CD4-positive, alpha-beta T cell treated with Interleukin-21 for 1 hour (primary cell): ENCODE results near the gene ESPL1.
"Not testable (repeated sequence)": the region's sequence is repeated elsewhere in the genome, so short reads cannot be mapped to it uniquely, and the experiment has no call there.

Source experiments
- DNase-seq: peaks from one replicate; pipeline ENCODE4 v3.0.0-alpha.2; 2020

ESPL1 gene

DNA sequence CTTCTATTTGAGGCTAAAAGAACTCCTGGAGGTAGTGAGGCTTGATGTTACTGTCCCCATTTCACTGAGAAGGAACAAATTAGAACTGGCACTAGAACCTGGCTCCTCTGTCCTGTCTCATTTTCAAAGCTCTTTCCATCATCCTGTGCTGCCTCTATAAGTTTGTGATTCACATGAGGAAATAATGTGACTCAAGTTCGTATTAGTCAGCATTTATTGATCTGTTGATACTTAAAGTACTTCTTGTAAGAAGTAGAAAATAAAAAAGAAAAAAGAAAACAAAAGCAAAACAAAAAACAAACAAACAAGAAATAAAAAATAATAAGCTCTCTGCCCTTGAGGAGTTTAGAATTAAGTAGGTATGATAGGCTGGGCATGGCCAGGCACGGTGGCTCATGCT is 2.3 kb upstream of the ESPL1 start:
- no peak for DNase-seq

- DNase-seq: no peak
These were observed 647 bp upstream of the ESPL1 start for GRCh38 chr12:53267306-53267998.

- DNase-seq: no peak
These were observed 797 bp downstream of the ESPL1 start for GRCh38 chr12:53268630-53269562.

DNA sequence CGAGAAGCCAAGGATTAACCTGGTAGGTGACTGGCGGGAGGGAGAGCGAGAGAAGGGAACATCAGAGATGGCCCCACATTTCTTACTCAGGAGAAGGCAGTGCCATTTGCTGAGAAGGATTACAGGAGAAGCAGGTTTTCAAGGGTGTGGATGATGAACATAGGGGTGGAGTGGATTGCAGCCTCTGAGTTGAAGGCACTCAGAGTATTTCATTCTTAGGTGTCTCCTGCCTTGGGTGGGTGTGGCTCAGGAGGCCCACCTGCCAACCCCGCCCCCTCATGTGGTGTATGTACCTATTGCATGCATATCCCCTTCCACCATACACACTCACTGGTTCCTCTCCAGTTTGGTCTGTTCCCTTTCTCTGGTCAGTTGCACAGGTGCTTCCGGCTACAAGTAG is 6.3 kb downstream of the ESPL1 start:
- DNase-seq: no peak

DNA sequence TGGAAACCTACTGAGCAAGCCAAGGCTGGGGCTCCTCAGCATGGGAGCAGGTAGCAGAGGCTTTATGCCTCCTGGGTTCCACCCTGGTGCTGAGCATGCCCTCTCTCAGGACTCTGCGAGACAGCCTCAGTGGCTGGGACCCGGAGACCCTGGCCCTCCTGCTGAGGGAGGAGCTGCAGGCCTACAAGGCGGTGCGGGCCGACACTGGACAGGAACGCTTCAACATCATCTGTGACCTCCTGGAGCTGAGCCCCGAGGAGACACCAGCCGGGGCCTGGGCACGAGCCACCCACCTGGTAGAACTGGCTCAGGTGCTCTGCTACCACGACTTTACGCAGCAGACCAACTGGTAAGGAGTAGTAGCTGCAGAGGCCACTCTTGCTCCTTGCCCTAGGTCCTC is 8.4 kb downstream of the ESPL1 start:
- no peak for DNase-seq

DNA sequence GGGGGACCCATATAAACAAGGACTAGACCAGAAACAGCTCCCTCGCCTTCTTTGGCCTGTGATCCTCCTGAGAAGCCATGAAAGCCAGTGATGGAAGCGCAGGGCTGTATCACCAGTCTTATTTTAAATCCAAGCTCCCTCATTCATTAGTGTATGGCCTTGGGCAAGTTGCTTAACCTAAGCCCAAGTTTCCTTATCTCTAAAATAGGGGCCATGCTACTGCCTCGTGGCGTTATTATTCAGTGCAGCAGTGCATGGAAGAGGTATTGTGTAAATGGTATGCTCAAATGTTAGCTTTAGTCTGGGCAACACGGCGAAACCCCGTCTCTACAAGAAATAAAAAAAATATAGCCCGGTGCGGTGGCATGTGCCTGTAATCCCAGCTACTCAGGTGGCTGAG is 9.9 kb downstream of the ESPL1 start:
- no peak for DNase-seq

DNA sequence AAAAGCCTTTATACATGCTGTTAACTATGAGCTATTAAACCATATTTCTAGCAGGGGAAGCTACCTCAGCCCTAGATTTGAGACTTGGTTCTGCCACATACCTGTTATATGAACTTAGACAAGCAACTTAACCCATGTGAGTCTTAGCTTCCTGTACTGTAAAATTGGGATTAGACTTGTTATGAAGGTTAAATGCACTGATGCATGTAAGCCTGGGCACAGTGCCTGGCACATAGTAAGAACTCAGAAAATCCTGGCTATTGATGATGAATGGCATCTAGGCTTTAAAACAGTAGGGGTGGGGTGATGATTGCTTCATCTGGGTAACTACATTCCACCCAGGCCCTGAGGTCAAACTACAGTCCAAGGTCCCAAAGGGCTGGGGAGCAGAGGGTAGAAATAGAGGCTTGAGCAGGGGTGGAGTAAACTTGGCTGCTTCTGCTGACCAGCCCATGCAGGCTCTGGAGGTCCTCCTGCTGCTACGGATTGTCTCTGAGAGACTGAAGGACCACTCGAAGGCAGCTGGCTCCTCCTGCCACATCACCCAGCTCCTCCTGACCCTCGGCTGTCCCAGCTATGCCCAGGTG is 11.3 kb downstream of the ESPL1 start:
- DNase-seq: no peak

DNA sequence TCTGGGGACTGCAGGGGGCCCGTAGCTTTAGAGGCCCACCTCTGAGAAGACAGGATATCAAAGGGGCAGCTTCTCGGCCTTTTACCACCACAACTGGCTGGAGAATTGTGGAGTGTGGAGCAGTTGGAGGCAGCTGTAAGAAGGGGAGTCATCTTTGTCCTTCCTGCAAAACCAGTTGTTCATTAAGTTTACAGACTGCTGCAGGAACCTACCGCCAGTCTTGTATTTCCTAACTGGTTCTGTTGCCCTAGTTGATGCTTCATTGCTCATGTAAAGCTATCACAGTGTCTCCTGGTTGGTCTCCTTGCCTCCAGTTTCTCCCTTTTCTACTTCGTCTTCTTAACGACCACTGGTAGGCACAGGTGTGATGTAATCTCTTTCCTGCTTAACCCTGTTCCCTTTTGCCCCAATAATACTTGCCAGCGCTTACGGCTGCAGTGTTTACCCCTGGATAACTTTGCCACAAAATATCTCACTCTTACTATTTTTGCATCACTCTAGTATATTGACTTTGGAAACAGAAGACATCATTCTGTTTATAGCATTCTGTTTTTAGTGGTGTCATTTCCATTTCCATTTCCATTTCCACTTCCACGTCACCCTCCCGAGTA is 11.9 kb downstream of the ESPL1 start:
- no peak for DNase-seq

- no peak for DNase-seq
These were observed 18.3 kb downstream of the ESPL1 start for GRCh38 chr12:53286448-53286847.

- DNase-seq: peak; percentile 81
These were observed 19.7 kb downstream of the ESPL1 start for GRCh38 chr12:53287741-53288216.

GRCh38 chr12:53288322-53288721 is 20.2 kb downstream of the ESPL1 start:
- no peak for DNase-seq

- no peak for DNase-seq
These were observed 21.8 kb downstream of the ESPL1 start for GRCh38 chr12:53289891-53290290.

DNA sequence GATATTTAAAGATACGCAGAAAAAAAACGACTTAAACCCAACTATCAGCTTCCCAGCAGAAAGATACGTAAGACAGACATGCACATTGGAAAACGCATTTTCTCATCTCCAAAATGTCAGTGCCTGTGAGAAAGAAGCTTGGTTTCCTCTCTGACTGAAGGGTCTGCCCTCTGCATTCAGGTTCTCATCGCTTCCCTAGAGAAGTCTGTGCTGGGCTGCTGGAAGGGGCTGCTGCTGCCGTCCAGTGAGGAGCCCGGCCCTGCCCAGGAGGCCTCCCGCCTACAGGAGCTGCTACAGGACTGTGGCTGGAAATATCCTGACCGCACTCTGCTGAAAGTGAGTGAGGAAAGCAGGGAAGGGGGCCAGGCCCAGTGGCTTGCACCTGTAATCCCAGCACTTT is 22.6 kb downstream of the ESPL1 start:
- no peak for DNase-seq

GRCh38 chr12:53292426-53292825 is 24.3 kb downstream of the ESPL1 start:
- DNase-seq: no peak

GRCh38 chr12:53295070-53295890 is 27.2 kb downstream of the ESPL1 start, which contains the start of gene PFDN5:
Gene PFDN5 (plus strand): TSS chr12:53295542. CDS start chr12:53295568, 26 bp downstream.
- peak; percentile 93 for DNase-seq

- no peak for DNase-seq
These were observed 27.8 kb downstream of the ESPL1 start for GRCh38 chr12:53295891-53296219.

DNA sequence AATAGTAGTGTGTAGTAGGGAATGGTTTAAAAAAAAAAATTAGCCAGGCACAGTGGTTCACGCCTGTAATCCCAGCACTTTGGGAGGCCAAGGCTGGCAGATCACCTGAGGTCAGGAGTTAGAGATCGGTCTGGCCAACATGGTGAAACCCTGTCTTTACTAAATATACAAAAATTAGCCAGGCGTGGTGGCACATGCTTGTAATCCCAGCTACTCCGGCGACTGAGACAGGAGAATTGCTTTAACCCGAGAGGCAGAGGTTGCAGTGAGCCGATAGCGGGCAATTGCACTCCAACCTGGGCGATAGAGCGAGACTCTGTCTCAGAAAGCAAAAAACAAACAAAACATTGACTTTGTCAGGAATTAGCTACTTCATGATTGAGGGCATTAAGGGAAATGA is 29.0 kb downstream of the ESPL1 start:
- not testable (repeated sequence) for DNase-seq

DNA sequence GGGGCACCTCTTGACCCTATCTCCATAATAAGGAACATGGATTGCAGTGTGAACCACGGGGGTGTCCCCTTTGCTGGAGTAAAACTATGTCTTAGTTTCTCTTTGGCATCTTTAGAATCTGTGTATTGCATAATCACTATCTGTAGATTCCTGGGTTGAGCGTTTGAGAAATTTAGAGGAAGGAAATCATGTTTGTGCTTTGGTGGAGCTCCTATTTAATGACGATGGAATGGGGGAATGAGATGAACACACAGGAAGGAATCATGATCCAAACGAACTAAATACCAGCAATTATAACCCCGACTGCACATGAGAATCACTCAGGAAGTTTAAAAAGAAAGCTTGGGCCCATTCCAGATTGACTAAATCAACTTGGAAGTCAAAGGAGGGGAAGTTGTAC is 30.1 kb downstream of the ESPL1 start:
- DNase-seq: no peak

- peak; percentile 48 for DNase-seq
These were observed 31.0 kb downstream of the ESPL1 start for GRCh38 chr12:53299101-53299453.

DNA sequence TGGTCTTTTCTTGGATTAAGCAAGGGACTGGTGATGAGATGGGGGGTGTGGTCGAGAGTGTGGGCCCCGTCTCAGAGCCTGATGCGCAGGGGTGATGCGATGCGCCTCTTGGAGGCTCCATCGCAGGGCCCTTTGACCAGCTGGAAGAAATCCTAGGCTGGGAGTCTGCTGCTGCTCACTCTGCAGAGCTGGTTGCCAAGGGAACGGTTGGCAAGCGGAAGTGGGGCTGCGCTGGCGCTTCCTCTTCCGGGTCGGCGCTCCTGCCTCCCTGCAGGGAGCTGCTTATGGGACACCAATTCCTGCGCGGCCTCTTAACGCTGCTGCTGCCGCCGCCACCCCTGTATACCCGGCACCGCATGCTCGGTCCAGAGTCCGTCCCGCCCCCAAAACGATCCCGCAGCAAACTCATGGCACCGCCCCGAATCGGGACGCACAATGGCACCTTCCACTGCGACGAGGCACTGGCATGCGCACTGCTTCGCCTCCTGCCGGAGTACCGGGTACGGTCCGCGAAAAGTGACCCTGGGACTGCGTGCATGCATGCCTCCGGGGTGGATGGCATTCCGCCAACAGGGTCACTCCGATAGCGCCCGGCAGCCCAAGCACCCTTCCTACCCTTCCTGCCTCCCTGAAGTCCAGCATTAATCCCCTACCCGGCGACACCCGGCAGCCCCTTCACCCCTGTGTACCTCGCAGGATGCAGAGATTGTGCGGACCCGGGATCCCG is 31.5 kb downstream of the ESPL1 start, which contains the start of gene MYG1:
Gene MYG1 (plus strand): TSS at position 242 of the 727 bp plus-strand sequence. CDS start 43 bp downstream, at position 285.
- peak; percentile 87 for DNase-seq

GRCh38 chr12:53300187-53300586 is 32.1 kb downstream of the ESPL1 start:
- no peak for DNase-seq

DNA sequence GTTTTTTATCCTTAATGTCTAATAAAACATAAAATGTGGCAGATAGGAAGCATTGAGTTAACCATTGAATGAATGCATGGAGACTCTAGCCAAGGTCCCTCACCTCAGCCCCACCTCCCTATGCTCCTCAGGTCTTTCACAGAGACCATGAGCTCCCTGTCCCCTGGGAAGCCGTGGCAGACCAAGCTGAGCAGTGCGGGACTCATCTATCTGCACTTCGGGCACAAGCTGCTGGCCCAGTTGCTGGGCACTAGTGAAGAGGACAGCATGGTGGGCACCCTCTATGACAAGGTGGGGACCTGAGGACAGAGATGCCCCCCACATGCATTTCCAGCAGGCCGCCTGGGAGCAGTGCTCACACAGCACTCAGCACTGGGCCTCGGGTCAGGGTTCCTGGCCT is 34.8 kb downstream of the ESPL1 start:
- DNase-seq: no peak
